Activated CD4-positive, alpha-beta T cell treated with anti-CD3 and anti-CD28 coated beads, Interleukin-2, Interleukin-4, amounts not matched to agents 100 ng/mL and 50 ng/mL, durations not matched to agents 16 hours and 8 hours (primary cell): ENCODE data around the gene PLEKHG4.

Experiments
- DNase-seq: peaks from one replicate; pipeline ENCODE4 v3.0.0-alpha.2; 2020; ENCODE audit warnings: low spot score

The PLEKHG4 gene

GRCh38 chr16:67336648-67337047 lies 57.3 kb downstream of the PLEKHG4 start:
- DNase-seq = no peak
